ENCODE results near the gene CDK5RAP2. TPM values are rescaled to one million over a fixed set of nuclear protein-coding genes. Genes with fewer than 3 reads are reported as not detected.

The CDK5RAP2 gene
- total RNA-seq, 1 experiment from 2014 or later: 50.0 TPM

- H3K4me3 Mint-ChIP-seq (ENCODE audit: unreplicated experiment): no peak overlapping the region
- H3K9me3 Mint-ChIP-seq (ENCODE audit: unreplicated experiment): no peaks in the 10 kb centered on the region
- intact Hi-C loops (cut with micrococcal nuclease): no loop called here
- no peaks in the 10 kb centered on the region for H3K27me3 Mint-ChIP-seq (ENCODE audit: insufficient read depth, unreplicated experiment)
- peaks cover 6% of the 10 kb centered on the region for H3K4me1 Mint-ChIP-seq (ENCODE audit: insufficient read depth, unreplicated experiment)
- no peak for DNase-seq (ENCODE audit: unreplicated experiment)
- TF ChIP-seq CTCF (IDR thresholded peaks at IDR 0.05; ENCODE audit: unreplicated experiment): no peak
- H3K36me3 Mint-ChIP-seq (ENCODE audit: insufficient read depth, unreplicated experiment): peaks cover 22% of the 10 kb centered on the region
- no peak overlapping the region for H3K27ac Mint-ChIP-seq (ENCODE audit: low read depth, unreplicated experiment)
- ChIA-PET CTCF (interaction anchor here (1.5 kb wide), 1 partner anchor 80 kb away, joined by 4 read pairs; no protein-coding TSS in a partner anchor), POLR2A (no interaction called here)
- BruUV-seq (replicated peaks): no TSS peak
Observed at GRCh38 chr9:120450916-120451315, 129.1 kb downstream of the CDK5RAP2 start.

- Mint-ChIP-seq H3K27ac (ENCODE audit: low read depth, unreplicated experiment) (no peak overlapping the region), H3K4me1 (ENCODE audit: insufficient read depth, unreplicated experiment) (peaks cover 6% of the 10 kb centered on the region), H3K9me3 (ENCODE audit: unreplicated experiment) (no peaks in the 10 kb centered on the region), H3K36me3 (ENCODE audit: insufficient read depth, unreplicated experiment) (peaks cover 22% of the 10 kb centered on the region), H3K27me3 (ENCODE audit: insufficient read depth, unreplicated experiment) (no peaks in the 10 kb centered on the region), H3K4me3 (ENCODE audit: unreplicated experiment) (no peak overlapping the region)
- no TSS peak for BruUV-seq (replicated peaks)
- no peak for DNase-seq (ENCODE audit: unreplicated experiment)
- CTCF ChIA-PET: interaction anchor here (0.7 kb wide), 1 partner anchor 161 kb away, joined by 3 read pairs; no protein-coding TSS in a partner anchor
- intact Hi-C loops (cut with micrococcal nuclease): no loop called here
- POLR2A ChIA-PET: interaction anchor here (1.0 kb wide), 1 partner anchor 24 kb away, joined by 3 read pairs; no protein-coding TSS in a partner anchor
- TF ChIP-seq CTCF (IDR thresholded peaks at IDR 0.05; ENCODE audit: unreplicated experiment): no peak
Observed at GRCh38 chr9:120449566-120449965, 130.4 kb downstream of the CDK5RAP2 start.

GRCh38 chr9:120447959-120448500 is 131.9 kb downstream of the CDK5RAP2 start:
- no peak overlapping the region for H3K4me3 Mint-ChIP-seq (ENCODE audit: unreplicated experiment)
- TF ChIP-seq CTCF (IDR thresholded peaks at IDR 0.05; ENCODE audit: unreplicated experiment): no peak
- POLR2A ChIA-PET: no interaction called here
- H3K4me1 Mint-ChIP-seq (ENCODE audit: insufficient read depth, unreplicated experiment): peaks cover 6% of the 10 kb centered on the region
- H3K9me3 Mint-ChIP-seq (ENCODE audit: unreplicated experiment): no peaks in the 10 kb centered on the region
- no peaks in the 10 kb centered on the region for H3K27me3 Mint-ChIP-seq (ENCODE audit: insufficient read depth, unreplicated experiment)
- intact Hi-C loops (cut with micrococcal nuclease): no loop called here
- peaks cover 19% of the 10 kb centered on the region for H3K36me3 Mint-ChIP-seq (ENCODE audit: insufficient read depth, unreplicated experiment)
- BruUV-seq (replicated peaks): no TSS peak
- no peak overlapping the region for H3K27ac Mint-ChIP-seq (ENCODE audit: low read depth, unreplicated experiment)
- CTCF ChIA-PET: interaction anchor here (0.5 kb wide), 1 partner anchor 1903 kb away, joined by 3 read pairs; no protein-coding TSS in a partner anchor
- no peak for DNase-seq (ENCODE audit: unreplicated experiment)

- intact Hi-C loops (cut with micrococcal nuclease): no loop called here
- H3K4me1 Mint-ChIP-seq (ENCODE audit: insufficient read depth, unreplicated experiment): peaks cover 6% of the 10 kb centered on the region
- no peak for TF ChIP-seq CTCF (IDR thresholded peaks at IDR 0.05; ENCODE audit: unreplicated experiment)
- H3K9me3 Mint-ChIP-seq (ENCODE audit: unreplicated experiment): no peaks in the 10 kb centered on the region
- H3K27me3 Mint-ChIP-seq (ENCODE audit: insufficient read depth, unreplicated experiment): no peaks in the 10 kb centered on the region
- H3K36me3 Mint-ChIP-seq (ENCODE audit: insufficient read depth, unreplicated experiment): peaks cover 14% of the 10 kb centered on the region
- CTCF ChIA-PET: no interaction called here
- POLR2A ChIA-PET: no interaction called here
- no TSS peak for BruUV-seq (replicated peaks)
- DNase-seq (ENCODE audit: unreplicated experiment): no peak
- H3K27ac Mint-ChIP-seq (ENCODE audit: low read depth, unreplicated experiment): no peak overlapping the region
- no peak overlapping the region for H3K4me3 Mint-ChIP-seq (ENCODE audit: unreplicated experiment)
Observed at GRCh38 chr9:120446671-120447070, 133.3 kb downstream of the CDK5RAP2 start.
